Fibroblast of villous mesenchyme (primary cell): ENCODE measurements around the gene BBS1. TPM values are rescaled to one million over a fixed set of nuclear protein-coding genes. Genes with fewer than 3 reads are reported as not detected.

Experiments
- DNase-seq: peaks from one replicate; pipeline ENCODE4 v3.0.0-alpha.2; 2010; ENCODE audit warnings: low read depth
- H3K4me3 ChIP-seq: 2 replicates; pipeline ENCODE4 v1.5.1; 2011; ENCODE audit warnings: low read depth, mild to moderate bottlenecking, low read length
- CTCF ChIP-seq: IDR thresholded peaks from 2 replicates; pipeline ENCODE4 v1.5.1; 2012; ENCODE audit warnings: low read depth, mild to moderate bottlenecking, low read length; ENCODE audit not compliant: insufficient read depth
- total RNA-seq: library from RNA; depleted of rRNA; stranded (reverse); fragments of >200 nt; gene quantifications from 2 replicates; pipeline ENCODE4 v1.2.3, GENCODE V29; 2012

BBS1 gene
- total RNA-seq, 1 donor = 34.5 TPM

- H3K4me3 ChIP-seq = no peak overlapping the region
- TF ChIP-seq CTCF = no peak
- DNase-seq = no peak
Observed at GRCh38 chr11:66476841-66477251, 33.6 kb upstream of the BBS1 start.

GRCh38 chr11:66477263-66478201 lies 32.9 kb upstream of the BBS1 start:
- DNase-seq = no peak
- TF ChIP-seq CTCF = no peak
- H3K4me3 ChIP-seq = no peak overlapping the region

GRCh38 chr11:66478729-66479393 lies 31.6 kb upstream of the BBS1 start:
- DNase-seq = no peak
- TF ChIP-seq CTCF = peak; percentile 81
- peak overlapping the region; percentile 90 for H3K4me3 ChIP-seq

GRCh38 chr11:66479394-66480116 lies 30.9 kb upstream of the BBS1 start:
- TF ChIP-seq CTCF = no peak
- peak; percentile 40 for DNase-seq
- peak overlapping the region; percentile 90 for H3K4me3 ChIP-seq

GRCh38 chr11:66480117-66480938 lies 30.1 kb upstream of the BBS1 start, which contains the start of gene DPP3:
DPP3 (plus strand) TSS chr11:66480434; CDS start chr11:66482201, 1,767 bp downstream.
- peak; percentile 97 for DNase-seq
- TF ChIP-seq CTCF = no peak
- peak within 1 kb of the TSS; percentile 90 for H3K4me3 ChIP-seq

GRCh38 chr11:66484806-66485380 lies 25.5 kb upstream of the BBS1 start:
- no peak for DNase-seq
- TF ChIP-seq CTCF = no peak
- no peak overlapping the region for H3K4me3 ChIP-seq
